ENCODE measurements around the gene MGST2. TPM values are rescaled to one million over a fixed set of nuclear protein-coding genes. Genes with fewer than 3 reads are reported as not detected.

Gene MGST2
- total and polyA plus RNA-seq, 10 of the 15 experiments (the other 5 are each of a cell fraction or from before 2014, with no cell fraction given): 19.0 to 50.1 (median 30.6) TPM

GRCh38 chr4:139619644-139620043 lies 46.0 kb upstream of the MGST2 start:
- Histone ChIP-seq H4K20me1 (ENCODE audit: control insufficient read depth, insufficient read depth) (no peaks in the 10 kb centered on the region), H2AFZ (ENCODE audit: control insufficient read depth, low read depth, low read length) (no peak overlapping the region), H3K9me3 (replicated peaks; ENCODE audit: control insufficient read depth, insufficient read depth, low read length) (no peaks in the 10 kb centered on the region), H3K36me3 (ENCODE audit: control insufficient read depth in 2 of 2, insufficient read depth in 2 of 2, low read length in 1 of 2) (no peaks in the 10 kb centered on the region), H3K27ac (ENCODE audit: control insufficient read depth, insufficient read depth) (no peak overlapping the region), H3K79me2 (ENCODE audit: control insufficient read depth, insufficient read depth, low read length) (no peaks in the 10 kb centered on the region), H3K27me3 (replicated peaks in 1 of 2; ENCODE audit: control insufficient read depth in 2 of 2, insufficient read depth in 2 of 2, low read length in 1 of 2) (peaks cover 0 to 2% of the 10 kb centered on the region in 2 experiments; a peak in 2 of 4 replicates), H3K4me2 (ENCODE audit: control insufficient read depth, insufficient read depth) (no peak overlapping the region), H3K4me3 (no peak overlapping the region), H3K4me1 (ENCODE audit: control insufficient read depth, insufficient read depth, low read length) (no peaks in the 10 kb centered on the region), H3K9ac (ENCODE audit: control insufficient read depth, insufficient read depth, low read length) (no peak overlapping the region)
- no TSS peak for BruUV-seq (replicated peaks)
- ChIA-PET POLR2A (no interaction called here), SMC1A (ENCODE audit: uncharacterized antibody, unreplicated experiment) (interaction anchor here (1.0 kb wide), 1 partner anchor 15 kb away, joined by 3 read pairs; no protein-coding TSS in a partner anchor), CTCF (interaction anchor here (0.6 to 1.8 kb wide), 10 partner anchors 11 to 1232 kb away, joined by 3 to 6 read pairs (median 3); no protein-coding TSS in a partner anchor), RAD21 (ENCODE audit: unreplicated experiment) (interaction anchor here (0.6 kb wide), 1 partner anchor 9 kb away, joined by 4 read pairs; no protein-coding TSS in a partner anchor)
- intact Hi-C loops (cut with micrococcal nuclease; ENCODE audit: unreplicated experiment): no loop called here
- peak; percentile 61 for FAIRE-seq
- TF ChIP-seq MEF2A (IDR thresholded peaks at IDR 0.05; ENCODE audit: insufficient read depth, low read depth, low read length): no peak
- no peak for TF ChIP-seq SMARCA5 (IDR thresholded peaks at IDR 0.05)
- no peak for TF ChIP-seq BCLAF1 (IDR thresholded peaks at IDR 0.05)
- TF ChIP-seq SMC3 (IDR thresholded peaks at IDR 0.05; ENCODE audit: borderline replicate concordance, low read length): peak; percentile 47; the same call in 1 of the 2 replicates
- peak; percentile 31 to 52 (median 49); a peak in 5 of 6 replicates for TF ChIP-seq CTCF (IDR thresholded peaks at IDR 0.05 in 2 of 3, conservative IDR thresholded peaks at IDR 0.05 in 1 of 3; ENCODE audit: control insufficient read depth in 2 of 3, extremely low read depth in 1 of 3, insufficient read depth in 1 of 3, low read depth in 3 of 3, low read length in 3 of 3)
- no peak for TF ChIP-seq BACH1 (IDR thresholded peaks at IDR 0.05; ENCODE audit: borderline replicate concordance)
- no peak for TF ChIP-seq LARP7 (IDR thresholded peaks at IDR 0.05)
- no peak for TF ChIP-seq CEBPB (IDR thresholded peaks at IDR 0.05; ENCODE audit: borderline replicate concordance in 1 of 2, low read depth in 2 of 2, low read length in 2 of 2)
- no peak for TF ChIP-seq IKZF2 (IDR thresholded peaks at IDR 0.05)
- TF ChIP-seq SUZ12 (IDR thresholded peaks at IDR 0.05; ENCODE audit: unreplicated experiment): no peak
- no peak for TF ChIP-seq NFIC (IDR thresholded peaks at IDR 0.05; ENCODE audit: low read depth, low read length)
- no peak for TF ChIP-seq HDAC2 (IDR thresholded peaks at IDR 0.05)
- no peak for TF ChIP-seq STAT3 (IDR thresholded peaks at IDR 0.05; ENCODE audit: low read depth, low read length)
- no peak for TF ChIP-seq HDAC6 (IDR thresholded peaks at IDR 0.05; ENCODE audit: unreplicated experiment)
- TF ChIP-seq NFXL1 (IDR thresholded peaks at IDR 0.05; ENCODE audit: borderline replicate concordance): no peak
- peak; percentile 29; the same call in 1 of the 2 replicates for TF ChIP-seq RAD21 (IDR thresholded peaks at IDR 0.05; ENCODE audit: insufficient read depth, low read depth, low read length)
- TF ChIP-seq ZZZ3 (IDR thresholded peaks at IDR 0.05; ENCODE audit: control insufficient read depth, insufficient read length, low read depth): no peak
- no peak for TF ChIP-seq CREM (IDR thresholded peaks at IDR 0.05; ENCODE audit: low read depth)
- 58% methylated on average over 5 of the region's 5 CpGs for WGBS (ENCODE audit: insufficient coverage, insufficient replicate concordance, low lambda C conversion rate, missing lambda C conversion rate)
- in situ Hi-C loops (cut with MboI): no loop called here
- DNase-seq (ENCODE audit: low read depth, low spot score): no peak
- peak; percentile 89 for ATAC-seq
